Body of pancreas (tissue), 4 donors: ENCODE results near the gene NOP9.

Experiments
- CTCF ChIP-seq, 7 experiments: fragments of 450-650 bp in 4 of 7; fragments of 200-600 bp in 3 of 7; sonication (generic) in 3 of 7; IDR thresholded peaks; one replicate each; pipeline ENCODE4 v1.5.1; 2016 to 2019; ENCODE audit warnings: antibody characterized with exemption in 7 of 7
- POLR2A ChIP-seq, 3 donors: fragments of 450-650 bp; IDR thresholded peaks; one replicate each; pipeline ENCODE4 v1.6.1; 2016; ENCODE audit warnings: antibody characterized with exemption in 3 of 3, mild to moderate bottlenecking in 2 of 3

GRCh38 chr14:24258119-24258518 is 41.5 kb upstream of the NOP9 start:
- TF ChIP-seq CTCF (IDR thresholded peaks at IDR 0.05) (no peak), POLR2A (IDR thresholded peaks at IDR 0.05) (no peak)
